Measurements from ENCODE around the gene C1orf35.
A peak's percentile ranks its signal among the peaks of the same experiment; 100 is the strongest.

The C1orf35 gene

DNA sequence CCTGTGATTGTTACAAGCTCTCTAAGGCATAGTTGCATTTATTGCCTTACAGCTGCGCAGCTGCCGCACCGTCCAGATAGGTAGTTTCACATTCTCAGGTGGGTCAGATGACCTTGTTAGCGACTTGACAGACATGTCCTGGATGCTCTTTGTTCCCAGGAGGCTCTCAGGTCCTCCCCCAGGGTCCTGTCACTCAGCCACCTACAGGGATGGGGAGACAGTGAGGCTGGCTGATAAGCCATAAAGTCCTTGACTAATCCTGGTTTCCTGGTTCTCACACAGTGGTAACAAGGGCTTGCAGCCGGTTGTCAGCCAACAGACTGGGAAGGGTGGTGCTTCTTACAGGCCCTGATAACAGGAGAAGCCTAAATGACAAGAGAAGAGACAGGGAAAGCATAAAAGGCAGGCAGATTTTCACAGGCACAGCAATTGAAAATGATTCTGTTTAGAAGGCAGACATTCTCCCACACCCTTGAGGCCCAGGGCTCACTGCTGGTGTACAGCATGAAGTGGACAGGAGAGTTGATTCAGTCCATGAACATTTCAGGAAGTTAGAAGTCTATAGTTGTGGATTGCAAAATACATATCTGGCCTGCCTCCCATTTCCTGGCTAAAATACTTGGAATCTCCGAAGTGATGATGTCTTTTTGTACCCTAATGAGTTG is 17.7 kb downstream of the C1orf35 start:
- no peak overlapping the region for H3K4me3 ChIP-seq (ENCODE audit: insufficient read depth, low read depth, low read length)

DNA sequence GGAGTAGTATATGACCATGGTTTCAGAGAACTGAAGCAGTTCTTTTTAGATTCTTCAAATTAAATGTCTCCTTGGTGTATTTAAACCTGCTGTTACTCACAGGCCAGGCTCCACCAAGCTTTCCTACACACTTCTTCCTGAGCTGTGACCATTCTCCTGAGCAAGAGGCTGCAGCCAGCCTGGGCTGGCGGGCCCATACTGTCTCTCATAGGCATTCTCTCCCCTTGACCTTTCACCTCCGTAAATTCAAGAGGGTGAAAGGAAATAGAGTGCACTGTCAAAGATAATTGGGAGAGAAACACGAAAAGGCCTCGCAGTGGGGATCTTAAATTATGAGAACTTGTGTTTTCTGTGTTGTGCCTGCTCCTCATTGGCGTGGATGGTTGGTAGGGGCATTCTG is 18.3 kb downstream of the C1orf35 start:
- peak overlapping the region; percentile 40 for H3K27ac ChIP-seq (ENCODE audit: insufficient read depth, low read depth, low read length, poor library complexity, severe bottlenecking)
- WGBS, 2 experiments: 80 to 84% methylated on average over 5 of the region's 5 CpGs
- H3K4me3 ChIP-seq (ENCODE audit: insufficient read depth, low read depth, low read length): peak overlapping the region; percentile 95
- peaks cover 33% of the 10 kb centered on the region for H3K4me1 ChIP-seq (ENCODE audit: control insufficient read depth, insufficient read depth, low read length)
- no peaks in the 10 kb centered on the region for H3K27me3 ChIP-seq (ENCODE audit: control insufficient read depth, insufficient read depth, low read length, poor library complexity, severe bottlenecking)
- H3K9me3 ChIP-seq (ENCODE audit: control insufficient read depth, low read length): no peaks in the 10 kb centered on the region
- H3K36me3 ChIP-seq (ENCODE audit: control insufficient read depth, insufficient read depth, low read length): no peaks in the 10 kb centered on the region

More for the DNA sequence above, 17.7 kb downstream of the C1orf35 start:
- Histone ChIP-seq H3K27me3 (ENCODE audit: control insufficient read depth, insufficient read depth, low read length, poor library complexity, severe bottlenecking) (no peaks in the 10 kb centered on the region), H3K27ac (ENCODE audit: insufficient read depth, low read depth, low read length, poor library complexity, severe bottlenecking) (no peak overlapping the region), H3K9me3 (ENCODE audit: control insufficient read depth, low read length) (no peaks in the 10 kb centered on the region), H3K4me1 (ENCODE audit: control insufficient read depth, insufficient read depth, low read length) (peaks cover 33% of the 10 kb centered on the region), H3K36me3 (ENCODE audit: control insufficient read depth, insufficient read depth, low read length) (no peaks in the 10 kb centered on the region)
- WGBS, 2 experiments: 75 to 76% methylated on average over 6 of the region's 6 CpGs

DNA sequence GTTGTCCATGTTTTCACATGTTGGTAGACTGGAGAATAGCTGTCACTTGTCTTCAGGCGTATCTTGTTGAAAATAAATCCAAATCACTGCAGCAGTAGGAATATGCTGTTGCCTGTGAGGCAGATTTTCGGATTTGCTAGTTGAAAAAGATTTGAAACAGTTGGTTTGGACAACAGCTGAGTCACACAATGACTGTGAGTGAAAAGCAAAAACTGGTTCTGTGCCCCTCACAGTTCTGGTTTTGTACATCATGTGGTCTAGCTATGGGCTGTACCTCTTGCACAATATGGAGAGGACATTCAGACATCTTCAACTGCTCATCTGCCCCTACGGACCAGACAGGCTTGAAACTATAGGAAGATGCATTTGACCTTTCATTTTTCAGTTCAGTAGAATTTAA is 18.8 kb downstream of the C1orf35 start:
- 88 to 89% methylated on average over 3 of the region's 3 CpGs for WGBS, 2 experiments
- no peaks in the 10 kb centered on the region for H3K9me3 ChIP-seq (ENCODE audit: control insufficient read depth, low read length)
- no peak overlapping the region for H3K27ac ChIP-seq (ENCODE audit: insufficient read depth, low read depth, low read length, poor library complexity, severe bottlenecking)
- no peaks in the 10 kb centered on the region for H3K36me3 ChIP-seq (ENCODE audit: control insufficient read depth, insufficient read depth, low read length)
- peak overlapping the region; percentile 95 for H3K4me3 ChIP-seq (ENCODE audit: insufficient read depth, low read depth, low read length)
- peaks cover 33% of the 10 kb centered on the region for H3K4me1 ChIP-seq (ENCODE audit: control insufficient read depth, insufficient read depth, low read length)
- no peaks in the 10 kb centered on the region for H3K27me3 ChIP-seq (ENCODE audit: control insufficient read depth, insufficient read depth, low read length, poor library complexity, severe bottlenecking)

DNA sequence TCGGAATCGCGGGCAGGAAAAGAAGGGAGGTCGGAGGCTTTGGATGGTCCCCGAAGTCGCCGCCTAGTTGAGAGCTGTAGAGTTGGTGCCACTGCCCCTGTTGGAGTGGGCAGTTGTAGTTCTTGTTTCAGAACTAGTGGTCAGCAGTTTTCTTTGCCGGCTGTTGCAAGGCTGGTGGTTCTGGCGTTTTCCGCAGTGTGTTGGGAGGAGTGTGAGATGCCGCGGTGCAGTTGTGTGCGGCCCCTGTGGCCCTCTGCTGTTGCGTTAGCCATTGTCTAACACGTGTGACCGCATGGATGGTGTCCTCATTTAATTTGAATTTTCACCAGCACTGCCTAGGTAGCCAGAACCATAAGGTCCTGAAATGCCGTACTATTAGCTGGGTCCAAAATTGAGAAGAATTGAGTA is 19.2 kb downstream of the C1orf35 start:
- 12 to 17% methylated on average over 17 of the region's 17 CpGs for WGBS, 2 experiments
- H3K36me3 ChIP-seq (ENCODE audit: control insufficient read depth, insufficient read depth, low read length): no peaks in the 10 kb centered on the region
- H3K4me3 ChIP-seq (ENCODE audit: insufficient read depth, low read depth, low read length): peak overlapping the region; percentile 95
- H3K4me1 ChIP-seq (ENCODE audit: control insufficient read depth, insufficient read depth, low read length): peaks cover 37% of the 10 kb centered on the region
- no peak overlapping the region for H3K27ac ChIP-seq (ENCODE audit: insufficient read depth, low read depth, low read length, poor library complexity, severe bottlenecking)
- H3K27me3 ChIP-seq (ENCODE audit: control insufficient read depth, insufficient read depth, low read length, poor library complexity, severe bottlenecking): no peaks in the 10 kb centered on the region
- H3K9me3 ChIP-seq (ENCODE audit: control insufficient read depth, low read length): no peaks in the 10 kb centered on the region

DNA sequence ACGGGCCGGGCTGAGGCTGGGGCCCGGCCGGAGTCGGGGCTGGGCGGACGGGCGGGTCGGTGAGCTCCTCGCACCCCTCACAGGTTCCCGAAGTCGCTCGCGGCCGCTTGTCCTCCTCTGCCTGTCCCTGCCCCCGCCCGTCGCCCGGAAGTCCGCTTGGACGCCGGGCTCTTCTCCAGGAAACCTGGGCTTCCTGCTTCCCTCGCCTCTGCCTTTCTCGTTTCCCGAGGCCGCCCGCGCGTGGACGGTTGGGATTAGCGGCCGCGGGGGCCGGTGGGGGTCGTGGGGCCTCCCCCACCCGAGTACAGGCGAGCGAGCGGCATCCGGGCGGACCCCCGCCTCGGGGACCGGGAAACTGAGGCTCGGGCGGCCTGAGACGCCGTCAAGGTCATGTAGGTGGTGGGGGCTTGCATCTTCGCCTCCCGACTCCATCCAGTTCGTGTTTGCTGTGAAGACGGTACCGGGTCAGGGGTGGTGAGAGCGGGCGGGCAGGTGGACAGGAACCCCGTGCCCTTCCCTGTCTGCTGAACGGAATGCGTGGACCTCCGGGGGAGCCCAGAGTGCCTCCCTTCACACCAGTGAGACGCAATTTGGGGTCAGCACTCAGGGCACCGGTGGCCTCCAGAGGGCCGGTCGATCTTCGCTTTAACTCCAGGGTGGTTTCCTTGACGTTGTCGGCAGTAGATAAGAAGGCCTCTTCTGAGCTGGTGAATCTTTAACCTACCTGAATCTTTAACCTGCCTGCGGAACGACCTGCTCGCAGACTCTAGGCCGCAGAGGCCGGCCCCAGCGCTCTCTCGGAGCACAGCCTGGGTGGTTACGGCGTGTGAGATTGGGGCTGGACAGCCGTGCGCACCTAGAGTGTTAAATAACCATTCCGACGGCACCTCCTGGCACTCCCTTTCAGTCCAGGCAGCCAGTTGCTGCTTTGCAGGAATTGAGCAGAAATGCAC is 19.9 kb downstream of the C1orf35 start:
- Histone ChIP-seq H3K4me3 (ENCODE audit: insufficient read depth, low read depth, low read length) (peak overlapping the region; percentile 95), H3K27me3 (ENCODE audit: control insufficient read depth, insufficient read depth, low read length, poor library complexity, severe bottlenecking) (no peaks in the 10 kb centered on the region), H3K27ac (ENCODE audit: insufficient read depth, low read depth, low read length, poor library complexity, severe bottlenecking) (peak overlapping the region; percentile 76)

DNA sequence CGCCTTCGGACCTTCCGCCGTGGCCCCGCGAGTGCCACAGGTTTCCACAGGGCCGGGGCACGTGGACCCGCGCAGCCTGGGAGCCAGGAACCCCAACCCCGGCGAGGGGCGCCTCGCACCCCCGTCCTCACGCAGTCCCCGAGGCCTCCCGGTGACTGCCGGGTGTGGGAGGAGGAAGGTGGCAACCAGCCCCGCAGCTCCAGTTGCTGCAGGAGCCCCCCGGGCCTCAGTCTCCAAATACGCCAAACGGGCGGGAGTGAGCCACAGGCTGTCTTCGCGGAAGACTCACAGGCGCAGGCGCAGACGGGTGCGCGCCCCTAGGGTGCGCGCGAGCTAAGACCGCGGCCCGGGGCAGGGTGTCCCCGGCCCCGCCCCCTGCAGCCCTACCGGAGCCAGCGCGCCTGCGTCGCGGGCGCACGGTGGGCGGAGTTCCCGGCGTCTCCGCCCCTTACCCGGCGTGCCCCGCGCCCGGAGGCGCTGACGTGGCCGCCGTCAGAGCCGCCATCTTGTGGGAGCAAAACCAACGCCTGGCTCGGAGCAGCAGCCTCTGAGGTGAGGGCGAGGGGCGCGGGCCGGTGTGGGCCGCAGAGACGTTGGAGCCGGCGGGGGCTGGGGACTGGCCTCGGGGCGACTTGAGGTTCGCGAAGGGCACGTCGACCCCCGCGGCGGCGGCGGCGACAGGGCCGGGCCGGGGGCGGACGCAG is 20.8 kb downstream of the C1orf35 start, which contains the start of gene ARF1:
ARF1 (plus strand) TSS at position 495 of the 704 bp plus-strand sequence. CDS start 14,407 bp downstream, outside the sequence.
- peaks cover 40% of the 10 kb centered on the region for H3K4me1 ChIP-seq (ENCODE audit: control insufficient read depth, insufficient read depth, low read length)
- WGBS, 2 experiments: 1% methylated on average over 87 of the region's 87 CpGs
- H3K27me3 ChIP-seq (ENCODE audit: control insufficient read depth, insufficient read depth, low read length, poor library complexity, severe bottlenecking): no peaks in the 10 kb centered on the region

More for the DNA sequence above, 19.9 kb downstream of the C1orf35 start:
- H3K9me3 ChIP-seq (ENCODE audit: control insufficient read depth, low read length): no peaks in the 10 kb centered on the region
- H3K4me1 ChIP-seq (ENCODE audit: control insufficient read depth, insufficient read depth, low read length): peaks cover 40% of the 10 kb centered on the region
- WGBS, 2 experiments: 0 to 1% methylated on average over 79 of the region's 79 CpGs
- no peaks in the 10 kb centered on the region for H3K36me3 ChIP-seq (ENCODE audit: control insufficient read depth, insufficient read depth, low read length)

DNA sequence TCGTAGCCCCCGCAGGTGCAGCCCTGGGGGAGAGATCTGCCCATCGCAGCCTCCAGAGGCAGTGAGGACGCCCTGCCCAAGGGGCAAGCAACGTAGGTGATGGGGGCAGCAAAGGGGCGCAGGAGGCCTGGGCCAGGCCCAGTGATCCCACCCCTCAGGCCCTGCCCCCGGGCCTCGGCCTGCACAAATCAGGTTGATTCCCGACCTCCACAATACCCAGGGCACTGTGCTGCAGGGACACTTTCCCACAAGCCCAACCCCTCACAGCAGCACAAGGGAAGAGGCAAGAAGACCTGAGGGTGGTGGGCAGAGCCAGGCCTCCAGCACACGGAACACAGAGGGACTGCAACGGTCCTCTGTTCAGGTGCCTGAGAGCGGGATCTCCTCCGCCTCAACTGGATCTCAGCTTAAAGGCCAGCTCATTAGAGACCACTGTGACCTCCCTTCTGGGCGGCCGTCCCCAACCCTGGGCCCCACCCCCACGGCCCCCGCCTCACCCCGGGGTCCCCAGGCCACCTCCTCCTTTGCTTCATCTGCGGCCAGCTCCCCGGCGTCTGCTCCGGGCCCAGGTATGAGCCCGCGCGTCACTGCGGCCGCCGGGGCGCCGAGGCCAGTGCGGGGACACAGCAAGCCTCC is 21.4 kb downstream of the C1orf35 start:
- Histone ChIP-seq H3K36me3 (ENCODE audit: control insufficient read depth, insufficient read depth, low read length) (no peaks in the 10 kb centered on the region), H3K9me3 (ENCODE audit: control insufficient read depth, low read length) (no peaks in the 10 kb centered on the region), H3K4me3 (ENCODE audit: insufficient read depth, low read depth, low read length) (peak overlapping the region; percentile 95), H3K27ac (ENCODE audit: insufficient read depth, low read depth, low read length, poor library complexity, severe bottlenecking) (peak overlapping the region; percentile 62), H3K27me3 (ENCODE audit: control insufficient read depth, insufficient read depth, low read length, poor library complexity, severe bottlenecking) (no peaks in the 10 kb centered on the region), H3K4me1 (ENCODE audit: control insufficient read depth, insufficient read depth, low read length) (peaks cover 40% of the 10 kb centered on the region)
- WGBS, 2 experiments: 17 to 18% methylated on average over 30 to 31 of the region's 31 CpGs

More for the DNA sequence above, 20.8 kb downstream of the C1orf35 start, which contains the start of gene ARF1:
- Histone ChIP-seq H3K27ac (ENCODE audit: insufficient read depth, low read depth, low read length, poor library complexity, severe bottlenecking) (peak within 1 kb of the TSS; percentile 76), H3K9me3 (ENCODE audit: control insufficient read depth, low read length) (no peaks in the 10 kb centered on the region), H3K36me3 (ENCODE audit: control insufficient read depth, insufficient read depth, low read length) (no peaks in the 10 kb centered on the region), H3K4me3 (ENCODE audit: insufficient read depth, low read depth, low read length) (peak within 1 kb of the TSS; percentile 95)

DNA sequence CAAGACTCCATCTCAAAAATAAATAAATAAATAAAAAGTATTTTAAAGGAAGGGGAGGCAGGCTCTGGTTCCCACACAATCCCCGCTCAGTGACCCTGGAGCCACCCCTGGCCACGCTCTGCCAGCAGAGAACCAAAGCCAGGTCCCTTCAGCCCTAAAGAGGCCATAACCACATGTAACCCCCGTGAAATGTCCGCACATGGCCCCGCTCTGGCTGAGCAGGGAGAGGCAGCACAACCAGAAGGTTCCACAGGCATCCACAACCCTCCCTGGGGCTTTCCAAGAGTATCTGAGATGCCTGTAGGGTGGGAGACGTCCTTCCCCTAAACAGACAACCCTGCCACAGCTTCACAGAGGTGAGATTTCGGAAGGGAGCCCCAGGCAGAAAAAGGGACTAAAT is 22.0 kb downstream of the C1orf35 start:
- no peak overlapping the region for H3K27ac ChIP-seq (ENCODE audit: insufficient read depth, low read depth, low read length, poor library complexity, severe bottlenecking)
- no peaks in the 10 kb centered on the region for H3K27me3 ChIP-seq (ENCODE audit: control insufficient read depth, insufficient read depth, low read length, poor library complexity, severe bottlenecking)
- peak overlapping the region; percentile 95 for H3K4me3 ChIP-seq (ENCODE audit: insufficient read depth, low read depth, low read length)
- no peaks in the 10 kb centered on the region for H3K36me3 ChIP-seq (ENCODE audit: control insufficient read depth, insufficient read depth, low read length)
- H3K9me3 ChIP-seq (ENCODE audit: control insufficient read depth, low read length): no peaks in the 10 kb centered on the region
- peaks cover 36% of the 10 kb centered on the region for H3K4me1 ChIP-seq (ENCODE audit: control insufficient read depth, insufficient read depth, low read length)
- 86% methylated on average over 7 of the region's 7 CpGs for WGBS, 2 experiments

DNA sequence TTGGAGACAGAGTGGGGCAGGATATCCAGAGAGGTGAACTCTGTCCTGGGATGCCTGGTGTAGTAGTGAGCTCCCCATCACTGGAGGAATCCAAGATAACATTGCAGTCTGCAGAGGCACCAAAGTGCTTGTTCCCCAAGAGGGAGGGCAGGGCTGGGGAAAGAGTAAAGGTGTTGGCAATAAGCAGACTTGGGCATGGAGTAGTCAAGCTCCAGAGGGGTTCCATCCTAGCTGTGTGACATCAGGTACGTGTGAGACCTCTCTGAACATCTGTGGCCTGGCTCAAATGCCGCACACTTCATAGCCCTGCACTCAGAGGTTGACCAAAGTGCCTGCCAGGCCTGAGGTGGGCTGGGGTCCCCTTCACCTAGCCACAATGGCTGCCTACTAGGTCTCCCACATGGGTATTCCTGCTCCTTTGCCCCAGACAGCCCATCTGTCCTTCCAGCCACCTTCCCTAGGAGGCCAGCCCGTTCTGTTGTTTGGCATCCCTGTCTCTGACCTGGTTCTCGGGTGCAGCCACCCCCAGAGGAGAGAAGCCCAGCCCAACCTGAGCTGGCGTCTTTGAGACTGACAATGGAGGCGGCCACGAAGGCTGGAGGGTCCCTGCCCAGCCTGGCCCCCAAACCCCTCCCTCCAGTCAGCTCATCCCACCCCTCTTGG is 23.4 kb downstream of the C1orf35 start:
- peaks cover 32% of the 10 kb centered on the region for H3K4me1 ChIP-seq (ENCODE audit: control insufficient read depth, insufficient read depth, low read length)
- no peaks in the 10 kb centered on the region for H3K36me3 ChIP-seq (ENCODE audit: control insufficient read depth, insufficient read depth, low read length)
- 77 to 85% methylated on average over 7 of the region's 7 CpGs for WGBS, 2 experiments
- H3K4me3 ChIP-seq (ENCODE audit: insufficient read depth, low read depth, low read length): no peak overlapping the region
- no peak overlapping the region for H3K27ac ChIP-seq (ENCODE audit: insufficient read depth, low read depth, low read length, poor library complexity, severe bottlenecking)
- H3K9me3 ChIP-seq (ENCODE audit: control insufficient read depth, low read length): no peaks in the 10 kb centered on the region
- no peaks in the 10 kb centered on the region for H3K27me3 ChIP-seq (ENCODE audit: control insufficient read depth, insufficient read depth, low read length, poor library complexity, severe bottlenecking)

Data from ectodermal cell (in vitro differentiated cells).